WTC11 (cell line): ENCODE measurements around the gene NEDD8.

ENCODE experiments used
- CBFB ChIP-seq: sonication (generic); formaldehyde crosslinking; IDR thresholded peaks from 2 replicates; pipeline ENCODE4 v1.8.1; 2022; ENCODE audit warnings: mild to moderate bottlenecking, low read depth, missing genetic modification reagents
- MAX ChIP-seq: sonication (generic); formaldehyde crosslinking; IDR thresholded peaks from 2 replicates; pipeline ENCODE4 v1.8.0; 2022; ENCODE audit warnings: mild to moderate bottlenecking, missing genetic modification reagents
- NFYB ChIP-seq: sonication (generic); formaldehyde crosslinking; conservative IDR thresholded peaks from 2 replicates; pipeline ENCODE4 v1.8.0; 2022; ENCODE audit warnings: low read depth, missing genetic modification reagents
- RELA ChIP-seq: sonication (generic); formaldehyde crosslinking; IDR thresholded peaks from 2 replicates; pipeline ENCODE4 v1.8.1; 2022; ENCODE audit warnings: missing genetic modification reagents, mild to moderate bottlenecking, borderline replicate concordance
- TF ChIP-seq, protein P1 (sequence below): fragments of 200-600 bp; IDR thresholded peaks from 2 replicates; pipeline ENCODE4 v1.8.0; 2022; ENCODE audit warnings: antibody characterized with exemption
- TF ChIP-seq, protein P2 (sequence below): sonication (generic); formaldehyde crosslinking; conservative IDR thresholded peaks from 2 replicates; pipeline ENCODE4 v1.8.1; 2023; ENCODE audit warnings: mild to moderate bottlenecking, low read depth, missing genetic modification reagents, moderate library complexity

GRCh38 chr14:24216345-24216699, 15.8 kb downstream of the NEDD8 start:
- TF ChIP-seq, protein P1, sequence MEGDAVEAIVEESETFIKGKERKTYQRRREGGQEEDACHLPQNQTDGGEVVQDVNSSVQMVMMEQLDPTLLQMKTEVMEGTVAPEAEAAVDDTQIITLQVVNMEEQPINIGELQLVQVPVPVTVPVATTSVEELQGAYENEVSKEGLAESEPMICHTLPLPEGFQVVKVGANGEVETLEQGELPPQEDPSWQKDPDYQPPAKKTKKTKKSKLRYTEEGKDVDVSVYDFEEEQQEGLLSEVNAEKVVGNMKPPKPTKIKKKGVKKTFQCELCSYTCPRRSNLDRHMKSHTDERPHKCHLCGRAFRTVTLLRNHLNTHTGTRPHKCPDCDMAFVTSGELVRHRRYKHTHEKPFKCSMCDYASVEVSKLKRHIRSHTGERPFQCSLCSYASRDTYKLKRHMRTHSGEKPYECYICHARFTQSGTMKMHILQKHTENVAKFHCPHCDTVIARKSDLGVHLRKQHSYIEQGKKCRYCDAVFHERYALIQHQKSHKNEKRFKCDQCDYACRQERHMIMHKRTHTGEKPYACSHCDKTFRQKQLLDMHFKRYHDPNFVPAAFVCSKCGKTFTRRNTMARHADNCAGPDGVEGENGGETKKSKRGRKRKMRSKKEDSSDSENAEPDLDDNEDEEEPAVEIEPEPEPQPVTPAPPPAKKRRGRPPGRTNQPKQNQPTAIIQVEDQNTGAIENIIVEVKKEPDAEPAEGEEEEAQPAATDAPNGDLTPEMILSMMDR, result no peak
- TF ChIP-seq RELA (CRISPR knock-in tag) (no peak), MAX (CRISPR knock-in tag) (no peak), NFYB (no peak), CBFB (no peak)
- TF ChIP-seq, protein P2, sequence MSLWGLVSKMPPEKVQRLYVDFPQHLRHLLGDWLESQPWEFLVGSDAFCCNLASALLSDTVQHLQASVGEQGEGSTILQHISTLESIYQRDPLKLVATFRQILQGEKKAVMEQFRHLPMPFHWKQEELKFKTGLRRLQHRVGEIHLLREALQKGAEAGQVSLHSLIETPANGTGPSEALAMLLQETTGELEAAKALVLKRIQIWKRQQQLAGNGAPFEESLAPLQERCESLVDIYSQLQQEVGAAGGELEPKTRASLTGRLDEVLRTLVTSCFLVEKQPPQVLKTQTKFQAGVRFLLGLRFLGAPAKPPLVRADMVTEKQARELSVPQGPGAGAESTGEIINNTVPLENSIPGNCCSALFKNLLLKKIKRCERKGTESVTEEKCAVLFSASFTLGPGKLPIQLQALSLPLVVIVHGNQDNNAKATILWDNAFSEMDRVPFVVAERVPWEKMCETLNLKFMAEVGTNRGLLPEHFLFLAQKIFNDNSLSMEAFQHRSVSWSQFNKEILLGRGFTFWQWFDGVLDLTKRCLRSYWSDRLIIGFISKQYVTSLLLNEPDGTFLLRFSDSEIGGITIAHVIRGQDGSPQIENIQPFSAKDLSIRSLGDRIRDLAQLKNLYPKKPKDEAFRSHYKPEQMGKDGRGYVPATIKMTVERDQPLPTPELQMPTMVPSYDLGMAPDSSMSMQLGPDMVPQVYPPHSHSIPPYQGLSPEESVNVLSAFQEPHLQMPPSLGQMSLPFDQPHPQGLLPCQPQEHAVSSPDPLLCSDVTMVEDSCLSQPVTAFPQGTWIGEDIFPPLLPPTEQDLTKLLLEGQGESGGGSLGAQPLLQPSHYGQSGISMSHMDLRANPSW (CRISPR knock-in tag), result no peak
